ENCODE results near the gene PNPLA1.

The PNPLA1 gene

GRCh38 chr6:36269834-36270705, at the start of gene PNPLA1:
Gene PNPLA1, plus strand, starts transcription at chr6:36270060. Its CDS starts 400 bp downstream, at chr6:36270460.
- Mint-ChIP-seq H3K36me3 (ENCODE audit: low read depth) (no peaks in the 10 kb centered on the region), H3K27ac (no peak within 1 kb of the TSS), H3K9me3 (peaks cover 7% of the 10 kb centered on the region), H3K27me3 (peaks cover 16% of the 10 kb centered on the region), H3K4me3 (no peak within 1 kb of the TSS), H3K4me1 (ENCODE audit: low read depth) (no peaks in the 10 kb centered on the region)
- DNase-seq, result no peak

GRCh38 chr6:36220226-36220625, 49.6 kb upstream of the PNPLA1 start:
- DNase-seq, result no peak
- Mint-ChIP-seq H3K36me3 (ENCODE audit: low read depth) (peaks cover 96% of the 10 kb centered on the region), H3K4me3 (no peak overlapping the region), H3K4me1 (ENCODE audit: low read depth) (no peaks in the 10 kb centered on the region), H3K27ac (no peak overlapping the region), H3K27me3 (no peaks in the 10 kb centered on the region), H3K9me3 (no peaks in the 10 kb centered on the region)

GRCh38 chr6:36221674-36222073, 48.2 kb upstream of the PNPLA1 start:
- DNase-seq, result no peak
- H3K9me3 Mint-ChIP-seq, result no peaks in the 10 kb centered on the region
- H3K4me3 Mint-ChIP-seq, result no peak overlapping the region
- peaks cover 96% of the 10 kb centered on the region for H3K36me3 Mint-ChIP-seq (ENCODE audit: low read depth)
- H3K4me1 Mint-ChIP-seq (ENCODE audit: low read depth), result no peaks in the 10 kb centered on the region
- H3K27ac Mint-ChIP-seq, result no peak overlapping the region
- no peaks in the 10 kb centered on the region for H3K27me3 Mint-ChIP-seq

- Mint-ChIP-seq H3K4me1 (ENCODE audit: low read depth) (no peaks in the 10 kb centered on the region), H3K27me3 (no peaks in the 10 kb centered on the region), H3K9me3 (no peaks in the 10 kb centered on the region), H3K36me3 (ENCODE audit: low read depth) (peaks cover 95% of the 10 kb centered on the region), H3K4me3 (no peak overlapping the region), H3K27ac (no peak overlapping the region)
- DNase-seq, result no peak
Observed at GRCh38 chr6:36222924-36223323, 46.9 kb upstream of the PNPLA1 start.

- Mint-ChIP-seq H3K27ac (no peak overlapping the region), H3K36me3 (ENCODE audit: low read depth) (peaks cover 95% of the 10 kb centered on the region), H3K27me3 (no peaks in the 10 kb centered on the region), H3K9me3 (no peaks in the 10 kb centered on the region), H3K4me3 (no peak overlapping the region), H3K4me1 (ENCODE audit: low read depth) (no peaks in the 10 kb centered on the region)
- DNase-seq, result no peak
Observed at GRCh38 chr6:36223706-36224105, 46.2 kb upstream of the PNPLA1 start.

GRCh38 chr6:36224918-36225461, 44.9 kb upstream of the PNPLA1 start:
- Mint-ChIP-seq H3K9me3 (no peaks in the 10 kb centered on the region), H3K4me1 (ENCODE audit: low read depth) (no peaks in the 10 kb centered on the region), H3K27ac (no peak overlapping the region), H3K36me3 (ENCODE audit: low read depth) (peaks cover 94% of the 10 kb centered on the region), H3K27me3 (no peaks in the 10 kb centered on the region), H3K4me3 (no peak overlapping the region)
- DNase-seq, result no peak

GRCh38 chr6:36226438-36227047, 43.3 kb upstream of the PNPLA1 start:
- DNase-seq, result no peak
- H3K36me3 Mint-ChIP-seq (ENCODE audit: low read depth), result peaks cover 94% of the 10 kb centered on the region
- H3K27ac Mint-ChIP-seq, result no peak overlapping the region
- H3K27me3 Mint-ChIP-seq, result no peaks in the 10 kb centered on the region
- no peaks in the 10 kb centered on the region for H3K4me1 Mint-ChIP-seq (ENCODE audit: low read depth)
- no peaks in the 10 kb centered on the region for H3K9me3 Mint-ChIP-seq
- H3K4me3 Mint-ChIP-seq, result no peak overlapping the region

GRCh38 chr6:36227379-36228228, 42.3 kb upstream of the PNPLA1 start:
- Mint-ChIP-seq H3K9me3 (no peaks in the 10 kb centered on the region), H3K4me1 (ENCODE audit: low read depth) (no peaks in the 10 kb centered on the region), H3K36me3 (ENCODE audit: low read depth) (peaks cover 93% of the 10 kb centered on the region), H3K4me3 (no peak overlapping the region), H3K27ac (no peak overlapping the region), H3K27me3 (no peaks in the 10 kb centered on the region)
- no peak for DNase-seq

GRCh38 chr6:36229223-36229622, 40.6 kb upstream of the PNPLA1 start:
- peaks cover 91% of the 10 kb centered on the region for H3K36me3 Mint-ChIP-seq (ENCODE audit: low read depth)
- H3K27ac Mint-ChIP-seq, result no peak overlapping the region
- no peak for DNase-seq
- no peak overlapping the region for H3K4me3 Mint-ChIP-seq
- H3K4me1 Mint-ChIP-seq (ENCODE audit: low read depth), result no peaks in the 10 kb centered on the region
- no peaks in the 10 kb centered on the region for H3K9me3 Mint-ChIP-seq
- no peaks in the 10 kb centered on the region for H3K27me3 Mint-ChIP-seq

- H3K9me3 Mint-ChIP-seq, result no peaks in the 10 kb centered on the region
- no peak overlapping the region for H3K27ac Mint-ChIP-seq
- no peaks in the 10 kb centered on the region for H3K27me3 Mint-ChIP-seq
- H3K4me3 Mint-ChIP-seq, result no peak overlapping the region
- DNase-seq, result no peak
- H3K36me3 Mint-ChIP-seq (ENCODE audit: low read depth), result peaks cover 81% of the 10 kb centered on the region
- H3K4me1 Mint-ChIP-seq (ENCODE audit: low read depth), result no peaks in the 10 kb centered on the region
Observed at GRCh38 chr6:36230371-36230770, 39.5 kb upstream of the PNPLA1 start.

GRCh38 chr6:36232172-36232571, 37.7 kb upstream of the PNPLA1 start:
- no peak for DNase-seq
- H3K27me3 Mint-ChIP-seq, result no peaks in the 10 kb centered on the region
- H3K27ac Mint-ChIP-seq, result no peak overlapping the region
- H3K4me3 Mint-ChIP-seq, result no peak overlapping the region
- H3K4me1 Mint-ChIP-seq (ENCODE audit: low read depth), result no peaks in the 10 kb centered on the region
- H3K9me3 Mint-ChIP-seq, result no peaks in the 10 kb centered on the region
- H3K36me3 Mint-ChIP-seq (ENCODE audit: low read depth), result peaks cover 63% of the 10 kb centered on the region

- DNase-seq, result no peak
- no peaks in the 10 kb centered on the region for H3K9me3 Mint-ChIP-seq
- H3K4me3 Mint-ChIP-seq, result no peak overlapping the region
- no peaks in the 10 kb centered on the region for H3K4me1 Mint-ChIP-seq (ENCODE audit: low read depth)
- H3K36me3 Mint-ChIP-seq (ENCODE audit: low read depth), result peaks cover 33% of the 10 kb centered on the region
- H3K27me3 Mint-ChIP-seq, result no peaks in the 10 kb centered on the region
- H3K27ac Mint-ChIP-seq, result no peak overlapping the region
Observed at GRCh38 chr6:36235309-36235708, 34.6 kb upstream of the PNPLA1 start.

- Mint-ChIP-seq H3K27me3 (no peaks in the 10 kb centered on the region), H3K27ac (no peak overlapping the region), H3K36me3 (ENCODE audit: low read depth) (peaks cover 27% of the 10 kb centered on the region), H3K9me3 (no peaks in the 10 kb centered on the region), H3K4me3 (no peak overlapping the region), H3K4me1 (ENCODE audit: low read depth) (no peaks in the 10 kb centered on the region)
- no peak for DNase-seq
Observed at GRCh38 chr6:36235862-36236261, 34.0 kb upstream of the PNPLA1 start.

- Mint-ChIP-seq H3K9me3 (no peaks in the 10 kb centered on the region), H3K4me3 (no peak overlapping the region), H3K27me3 (no peaks in the 10 kb centered on the region), H3K4me1 (ENCODE audit: low read depth) (peaks cover 8% of the 10 kb centered on the region), H3K36me3 (ENCODE audit: low read depth) (no peaks in the 10 kb centered on the region), H3K27ac (no peak overlapping the region)
- DNase-seq, result no peak
Observed at GRCh38 chr6:36239774-36240173, 30.1 kb upstream of the PNPLA1 start.

Data from activated T-cell treated with anti-CD3 and anti-CD28 coated beads, Interleukin-2, amount 50 U/mL, for 24 hours (primary cell).